GM12891 (cell line): ENCODE measurements around the gene NAA35.

Experiments
- POLR2A ChIP-seq: IDR thresholded peaks from 2 replicates; pipeline ENCODE4 v1.6.1; 2011; ENCODE audit warnings: low read depth, low read length, control low read depth
- TAF1 ChIP-seq: IDR thresholded peaks from 2 replicates; pipeline ENCODE4 v1.6.1; 2011; ENCODE audit warnings: low read depth, low read length, control low read depth

DNA sequence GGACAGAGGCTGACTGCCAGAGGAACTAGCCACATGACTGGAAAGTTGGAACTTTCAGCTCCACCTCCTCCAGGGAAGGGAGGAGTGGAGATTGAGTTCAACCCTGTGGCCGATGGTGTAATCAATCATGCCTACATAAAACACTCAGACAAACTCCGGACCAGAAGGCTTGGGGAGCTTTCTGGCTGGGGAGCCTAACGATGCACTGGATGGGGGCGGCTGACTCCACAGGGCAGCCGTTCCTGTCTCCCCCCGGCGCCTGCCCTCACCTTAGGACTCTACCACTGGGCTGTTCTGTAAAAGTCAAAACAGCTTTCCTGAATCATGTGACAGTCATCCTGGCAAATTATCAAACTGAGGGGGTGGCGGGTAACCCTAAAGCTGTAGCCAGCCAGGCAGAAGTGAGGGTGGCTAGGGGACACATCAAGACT, 100.4 kb downstream of the NAA35 start:
- TF ChIP-seq TAF1 (no peak), POLR2A (no peak)
